Brain microvascular endothelial cell (primary cell): ENCODE results near the gene OR52D1.

Experiments
- DNase-seq: peaks from one replicate; pipeline ENCODE4 v3.0.0-alpha.2; 2020
- H3K27ac ChIP-seq: fragments of 250-450 bp; sonication (Bioruptor Pico); 2 replicates; pipeline ENCODE4 v1.5.1; 2020; ENCODE audit warnings: mild to moderate bottlenecking, moderate library complexity
- H3K27me3 ChIP-seq: fragments of 250-450 bp; sonication (Bioruptor Pico); replicated peaks from 2 replicates; pipeline ENCODE4 v1.5.1; 2020; ENCODE audit warnings: mild to moderate bottlenecking
- H3K36me3 ChIP-seq: fragments of 250-450 bp; sonication (Bioruptor Pico); replicated peaks from 2 replicates; pipeline ENCODE4 v1.5.1; 2020; ENCODE audit warnings: mild to moderate bottlenecking
- H3K4me3 ChIP-seq: 2 replicates; pipeline ENCODE4 v1.5.1; 2011; ENCODE audit warnings: low read depth, mild to moderate bottlenecking, control low read depth, low read length, moderate library complexity
- in situ Hi-C: cut with HindIII; loops from 2 replicates; pipeline ENCODE4 v1.10.0; 2017; ENCODE audit warnings: low sequenced_read_pairs, low pct_ligation_motif_present
- TF ChIP-seq, protein P1 (sequence below): IDR thresholded peaks from 2 replicates; pipeline ENCODE4 v1.5.1; 2011; ENCODE audit warnings: low read depth, mild to moderate bottlenecking, moderate library complexity, low read length, control low read depth, inconsistent platforms; ENCODE audit errors: missing control alignments

The OR52D1 gene

GRCh38 chr11:5527716-5528115 is 39.2 kb downstream of the OR52D1 start:
- no peak overlapping the region for H3K27ac ChIP-seq
- TF ChIP-seq, protein P1, sequence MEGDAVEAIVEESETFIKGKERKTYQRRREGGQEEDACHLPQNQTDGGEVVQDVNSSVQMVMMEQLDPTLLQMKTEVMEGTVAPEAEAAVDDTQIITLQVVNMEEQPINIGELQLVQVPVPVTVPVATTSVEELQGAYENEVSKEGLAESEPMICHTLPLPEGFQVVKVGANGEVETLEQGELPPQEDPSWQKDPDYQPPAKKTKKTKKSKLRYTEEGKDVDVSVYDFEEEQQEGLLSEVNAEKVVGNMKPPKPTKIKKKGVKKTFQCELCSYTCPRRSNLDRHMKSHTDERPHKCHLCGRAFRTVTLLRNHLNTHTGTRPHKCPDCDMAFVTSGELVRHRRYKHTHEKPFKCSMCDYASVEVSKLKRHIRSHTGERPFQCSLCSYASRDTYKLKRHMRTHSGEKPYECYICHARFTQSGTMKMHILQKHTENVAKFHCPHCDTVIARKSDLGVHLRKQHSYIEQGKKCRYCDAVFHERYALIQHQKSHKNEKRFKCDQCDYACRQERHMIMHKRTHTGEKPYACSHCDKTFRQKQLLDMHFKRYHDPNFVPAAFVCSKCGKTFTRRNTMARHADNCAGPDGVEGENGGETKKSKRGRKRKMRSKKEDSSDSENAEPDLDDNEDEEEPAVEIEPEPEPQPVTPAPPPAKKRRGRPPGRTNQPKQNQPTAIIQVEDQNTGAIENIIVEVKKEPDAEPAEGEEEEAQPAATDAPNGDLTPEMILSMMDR: no peak
- in situ Hi-C loops: no loop called here

DNA sequence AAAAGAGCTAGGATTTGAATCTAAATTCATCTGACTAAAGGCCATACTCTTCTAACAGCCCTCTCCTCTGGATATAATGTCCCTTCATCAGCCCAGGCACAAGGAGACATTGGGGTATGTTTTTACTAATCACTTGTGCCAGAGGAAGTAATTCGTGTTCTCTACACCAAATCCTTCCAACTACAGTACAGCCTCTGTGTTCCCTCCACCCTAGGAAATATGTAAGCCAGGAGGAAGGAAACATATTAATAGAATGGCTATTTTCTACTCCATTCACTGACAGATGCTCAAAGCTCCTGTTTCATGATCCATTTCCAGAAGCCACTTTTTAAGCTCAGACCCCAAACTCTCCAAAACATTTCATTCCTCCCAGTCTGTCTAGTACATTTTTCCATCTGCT is 40.0 kb downstream of the OR52D1 start:
- no peak for DNase-seq
- TF ChIP-seq, protein P1: no peak
- Histone ChIP-seq H3K27me3 (no peaks in the 10 kb centered on the region), H3K36me3 (no peaks in the 10 kb centered on the region), H3K27ac (no peak overlapping the region), H3K4me3 (no peak overlapping the region)
- in situ Hi-C loops: no loop called here

More at GRCh38 chr11:5527716-5528115, 39.2 kb downstream of the OR52D1 start:
- no peaks in the 10 kb centered on the region for H3K27me3 ChIP-seq
- no peaks in the 10 kb centered on the region for H3K36me3 ChIP-seq
- H3K4me3 ChIP-seq: no peak overlapping the region
- no peak for DNase-seq

GRCh38 chr11:5531053-5531831 is 42.8 kb downstream of the OR52D1 start:
- H3K27me3 ChIP-seq: no peaks in the 10 kb centered on the region
- DNase-seq: no peak
- TF ChIP-seq, protein P1: no peak
- in situ Hi-C loops: no loop called here
- no peaks in the 10 kb centered on the region for H3K36me3 ChIP-seq
- no peak overlapping the region for H3K4me3 ChIP-seq
- H3K27ac ChIP-seq: no peak overlapping the region

DNA sequence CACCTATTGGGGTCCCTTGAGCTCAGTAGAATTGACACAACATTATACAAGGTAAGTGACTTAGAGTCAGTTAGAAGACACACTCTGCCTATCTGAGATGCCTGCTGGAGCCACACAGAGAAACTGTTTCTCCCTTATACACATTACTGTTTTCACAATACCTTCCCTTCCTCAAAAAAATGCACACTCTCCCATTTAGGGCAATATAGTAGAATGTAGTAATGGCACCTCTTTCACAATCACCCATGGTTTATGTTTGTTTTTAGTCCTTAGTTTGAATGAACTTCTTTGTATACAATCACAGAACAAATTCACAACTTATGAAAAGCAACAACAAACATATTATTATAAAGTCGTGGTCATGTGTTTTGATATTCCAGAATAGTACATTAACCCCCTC is 45.6 kb downstream of the OR52D1 start:
- H3K4me3 ChIP-seq: no peak overlapping the region
- no peak overlapping the region for H3K27ac ChIP-seq
- DNase-seq: no peak
- in situ Hi-C loops: no loop called here
- no peaks in the 10 kb centered on the region for H3K36me3 ChIP-seq
- TF ChIP-seq, protein P1: no peak
- H3K27me3 ChIP-seq: no peaks in the 10 kb centered on the region

- in situ Hi-C loops: no loop called here
- no peak overlapping the region for H3K4me3 ChIP-seq
- H3K27ac ChIP-seq: no peak overlapping the region
- H3K36me3 ChIP-seq: no peaks in the 10 kb centered on the region
- H3K27me3 ChIP-seq: no peaks in the 10 kb centered on the region
- no peak for DNase-seq
- TF ChIP-seq, protein P1: no peak
Observed at GRCh38 chr11:5536482-5536881, 48.0 kb downstream of the OR52D1 start.
